Stimulated activated naive CD8-positive, alpha-beta T cell treated with anti-CD3 and anti-CD28 coated beads, Interleukin-15, amount 100 ng/mL, for 72 hours (primary cell): ENCODE measurements around the gene GPR15LG.
A peak's percentile ranks its signal among the peaks of the same experiment; 100 is the strongest.

Experiments
- ATAC-seq: fragments of 150-1000 bp; cut with Tn5 transposase; 2 replicates; pipeline ENCODE4 v1.10.0; 2021; ENCODE audit warnings: mild to moderate bottlenecking, moderate library complexity
- DNase-seq, 2 donors: peaks; one replicate each; pipeline ENCODE4 v3.0.0; 2021 to 2022
- H3K27ac Mint-ChIP-seq, 2 donors: one replicate each; pipeline ENCODE4 v1.8.0; 2022; ENCODE audit warnings: mild to moderate bottlenecking in 2 of 2, mixed read lengths in 2 of 2, moderate library complexity in 2 of 2
- H3K27me3 Mint-ChIP-seq: one replicate; pipeline ENCODE4 v1.8.0; 2022; ENCODE audit warnings: mixed read lengths
- H3K4me1 Mint-ChIP-seq: one replicate; pipeline ENCODE4 v1.8.0; 2022; ENCODE audit warnings: mild to moderate bottlenecking, mixed read lengths
- H3K4me3 Mint-ChIP-seq, 2 donors: one replicate each; pipeline ENCODE4 v1.8.0; 2022; ENCODE audit warnings: mild to moderate bottlenecking in 2 of 2, mixed read lengths in 2 of 2, moderate library complexity in 1 of 2
- H3K9me3 Mint-ChIP-seq, 2 donors: one replicate each; pipeline ENCODE4 v1.8.0; 2022; ENCODE audit warnings: mixed read lengths in 2 of 2

Gene GPR15LG

GRCh38 chr10:84195044-84195830 is 21.6 kb downstream of the GPR15LG start:
- peak overlapping the region; percentile 42 to 77 for H3K4me3 Mint-ChIP-seq
- peaks cover 13% of the 10 kb centered on the region for H3K4me1 Mint-ChIP-seq
- H3K9me3 Mint-ChIP-seq = no peaks in the 10 kb centered on the region
- H3K27me3 Mint-ChIP-seq = peaks cover 46% of the 10 kb centered on the region
- DNase-seq (no peak), ATAC-seq (peak; percentile 8)
- H3K27ac Mint-ChIP-seq = no peak overlapping the region

- Mint-ChIP-seq H3K27ac (peak overlapping the region in 1 of 2 donors; percentile 30), H3K4me1 (peaks cover 4% of the 10 kb centered on the region), H3K4me3 (no peak overlapping the region), H3K27me3 (peaks cover 46% of the 10 kb centered on the region), H3K9me3 (no peaks in the 10 kb centered on the region)
- DNase-seq = no peak
- ATAC-seq = no peak
These were observed 22.5 kb downstream of the GPR15LG start for GRCh38 chr10:84196083-84196482.

- Mint-ChIP-seq H3K4me3 (no peak overlapping the region), H3K9me3 (no peaks in the 10 kb centered on the region), H3K27me3 (peaks cover 46% of the 10 kb centered on the region), H3K27ac (no peak overlapping the region), H3K4me1 (no peaks in the 10 kb centered on the region)
- no peak for ATAC-seq
- no peak for DNase-seq
These were observed 23.3 kb downstream of the GPR15LG start for GRCh38 chr10:84196941-84197340.

GRCh38 chr10:84197643-84198042 is 24.0 kb downstream of the GPR15LG start:
- Mint-ChIP-seq H3K27ac (no peak overlapping the region), H3K27me3 (peaks cover 46% of the 10 kb centered on the region), H3K4me1 (no peaks in the 10 kb centered on the region), H3K9me3 (no peaks in the 10 kb centered on the region), H3K4me3 (no peak overlapping the region)
- ATAC-seq (no peak), DNase-seq (no peak)

- DNase-seq (no peak), ATAC-seq (no peak)
- peaks cover 40% of the 10 kb centered on the region for H3K27me3 Mint-ChIP-seq
- H3K4me3 Mint-ChIP-seq = no peak overlapping the region
- no peak overlapping the region for H3K27ac Mint-ChIP-seq
- H3K4me1 Mint-ChIP-seq = no peaks in the 10 kb centered on the region
- H3K9me3 Mint-ChIP-seq = no peaks in the 10 kb centered on the region
These were observed 24.8 kb downstream of the GPR15LG start for GRCh38 chr10:84198206-84198915.

GRCh38 chr10:84200537-84201243 is 27.1 kb downstream of the GPR15LG start:
- ATAC-seq (no peak), DNase-seq (no peak)
- Mint-ChIP-seq H3K4me1 (no peaks in the 10 kb centered on the region), H3K27me3 (peaks cover 18% of the 10 kb centered on the region), H3K4me3 (no peak overlapping the region), H3K27ac (peak overlapping the region in 1 of 2 donors; percentile 28), H3K9me3 (no peaks in the 10 kb centered on the region)

- no peak for ATAC-seq
- DNase-seq = no peak
- H3K27ac Mint-ChIP-seq = no peak overlapping the region
- H3K27me3 Mint-ChIP-seq = peaks cover 12% of the 10 kb centered on the region
- no peaks in the 10 kb centered on the region for H3K9me3 Mint-ChIP-seq
- no peaks in the 10 kb centered on the region for H3K4me1 Mint-ChIP-seq
- no peak overlapping the region for H3K4me3 Mint-ChIP-seq
These were observed 27.6 kb downstream of the GPR15LG start for GRCh38 chr10:84201244-84201606.

- no peak overlapping the region for H3K4me3 Mint-ChIP-seq
- DNase-seq = no peak
- no peaks in the 10 kb centered on the region for H3K9me3 Mint-ChIP-seq
- no peaks in the 10 kb centered on the region for H3K4me1 Mint-ChIP-seq
- ATAC-seq = no peak
- no peak overlapping the region for H3K27ac Mint-ChIP-seq
- H3K27me3 Mint-ChIP-seq = peaks cover 8% of the 10 kb centered on the region
These were observed 28.1 kb downstream of the GPR15LG start for GRCh38 chr10:84201682-84202081.

GRCh38 chr10:84202349-84202748 is 28.7 kb downstream of the GPR15LG start:
- H3K27ac Mint-ChIP-seq = no peak overlapping the region
- no peaks in the 10 kb centered on the region for H3K4me1 Mint-ChIP-seq
- no peak for DNase-seq
- ATAC-seq = no peak
- peaks cover under 1% of the 10 kb centered on the region for H3K27me3 Mint-ChIP-seq
- H3K4me3 Mint-ChIP-seq = no peak overlapping the region
- H3K9me3 Mint-ChIP-seq = no peaks in the 10 kb centered on the region

GRCh38 chr10:84204122-84204521 is 30.5 kb downstream of the GPR15LG start:
- no peak overlapping the region for H3K27ac Mint-ChIP-seq

GRCh38 chr10:84204610-84205009 is 31.0 kb downstream of the GPR15LG start:
- DNase-seq (no peak), ATAC-seq (no peak)
- no peaks in the 10 kb centered on the region for H3K27me3 Mint-ChIP-seq
- H3K4me1 Mint-ChIP-seq = no peaks in the 10 kb centered on the region
- no peak overlapping the region for H3K4me3 Mint-ChIP-seq
- no peak overlapping the region for H3K27ac Mint-ChIP-seq
- no peaks in the 10 kb centered on the region for H3K9me3 Mint-ChIP-seq

More at GRCh38 chr10:84204122-84204521, 30.5 kb downstream of the GPR15LG start:
- no peaks in the 10 kb centered on the region for H3K27me3 Mint-ChIP-seq
- H3K4me3 Mint-ChIP-seq = no peak overlapping the region
- no peaks in the 10 kb centered on the region for H3K4me1 Mint-ChIP-seq
- no peak for DNase-seq
- no peaks in the 10 kb centered on the region for H3K9me3 Mint-ChIP-seq
- ATAC-seq = peak; percentile 46

GRCh38 chr10:84205049-84205852 is 31.6 kb downstream of the GPR15LG start:
- ATAC-seq (peak; percentile 68), DNase-seq (peak; percentile 53 to 60)
- no peaks in the 10 kb centered on the region for H3K4me1 Mint-ChIP-seq
- H3K27me3 Mint-ChIP-seq = no peaks in the 10 kb centered on the region
- H3K9me3 Mint-ChIP-seq = no peaks in the 10 kb centered on the region
- H3K4me3 Mint-ChIP-seq = no peak overlapping the region
- no peak overlapping the region for H3K27ac Mint-ChIP-seq

- DNase-seq (no peak), ATAC-seq (no peak)
- H3K9me3 Mint-ChIP-seq = no peaks in the 10 kb centered on the region
- H3K4me1 Mint-ChIP-seq = no peaks in the 10 kb centered on the region
- H3K27ac Mint-ChIP-seq = no peak overlapping the region
- no peak overlapping the region for H3K4me3 Mint-ChIP-seq
- H3K27me3 Mint-ChIP-seq = no peaks in the 10 kb centered on the region
These were observed 32.4 kb downstream of the GPR15LG start for GRCh38 chr10:84205853-84206525.

- Mint-ChIP-seq H3K4me1 (no peaks in the 10 kb centered on the region), H3K9me3 (no peaks in the 10 kb centered on the region), H3K27me3 (no peaks in the 10 kb centered on the region), H3K4me3 (no peak overlapping the region), H3K27ac (no peak overlapping the region)
- ATAC-seq = no peak
- DNase-seq = no peak
These were observed 34.4 kb downstream of the GPR15LG start for GRCh38 chr10:84208023-84208422.

- Mint-ChIP-seq H3K27me3 (no peaks in the 10 kb centered on the region), H3K4me3 (no peak overlapping the region), H3K27ac (no peak overlapping the region), H3K9me3 (no peaks in the 10 kb centered on the region), H3K4me1 (no peaks in the 10 kb centered on the region)
- ATAC-seq (no peak), DNase-seq (no peak)
These were observed 38.0 kb downstream of the GPR15LG start for GRCh38 chr10:84211566-84211965.
